MCF 10A (cell line): ENCODE measurements around the gene ARHGEF28. TPM values are rescaled to one million over a fixed set of nuclear protein-coding genes. Genes with fewer than 3 reads are reported as not detected.
A peak's percentile ranks its signal among the peaks of the same experiment; 100 is the strongest.

Experiments used
- BruUV-seq: library from RNA; stranded (reverse); fragments of 400-500 nt; replicated peaks from 2 replicates; lab custom pipeline; 2021; lab: Mats Ljungman, UMichigan
- CTCF ChIA-PET: fragments of 300-600 bp; sonication (Branson Sonifier 250); formaldehyde crosslinking; extraction: SDS; loops from one replicate; lab custom pipeline; 2021; ENCODE audit warnings: antibody characterized with exemption, inconsistent platforms; lab: Yijun Ruan, JAX
- POLR2A ChIA-PET: fragments of 300-600, 350-650 bp; sonication (Branson Sonifier 250); formaldehyde crosslinking; extraction: SDS; loops from one replicate; lab custom pipeline; 2020; ENCODE audit warnings: antibody characterized with exemption, inconsistent platforms; lab: Yijun Ruan, JAX
- DNase-seq: peaks from one replicate; pipeline ENCODE4 v3.0.0-alpha.2; 2018; ENCODE audit not compliant: unreplicated experiment
- H3K27ac Mint-ChIP-seq: one replicate; pipeline ENCODE4 v1.8.0; 2022; ENCODE audit warnings: mild to moderate bottlenecking, low read depth, mixed read lengths; ENCODE audit not compliant: unreplicated experiment
- H3K27me3 Mint-ChIP-seq: one replicate; pipeline ENCODE4 v1.8.0; 2022; ENCODE audit warnings: mixed read lengths; ENCODE audit not compliant: insufficient read depth, unreplicated experiment
- H3K36me3 Mint-ChIP-seq: one replicate; pipeline ENCODE4 v1.8.0; 2022; ENCODE audit warnings: mild to moderate bottlenecking, moderate library complexity, mixed read lengths; ENCODE audit not compliant: insufficient read depth, unreplicated experiment
- H3K4me1 Mint-ChIP-seq: one replicate; pipeline ENCODE4 v1.8.0; 2022; ENCODE audit warnings: mixed read lengths; ENCODE audit not compliant: insufficient read depth, unreplicated experiment
- H3K4me3 Mint-ChIP-seq: one replicate; pipeline ENCODE4 v1.8.0; 2022; ENCODE audit warnings: mild to moderate bottlenecking, moderate library complexity, mixed read lengths; ENCODE audit not compliant: unreplicated experiment
- H3K9me3 Mint-ChIP-seq: one replicate; pipeline ENCODE4 v1.8.0; 2022; ENCODE audit warnings: mixed read lengths; ENCODE audit not compliant: unreplicated experiment
- CTCF ChIP-seq: fragments of 200-600 bp; IDR thresholded peaks from one replicate; pipeline ENCODE4 v1.8.0; 2022; ENCODE audit warnings: antibody characterized with exemption, mild to moderate bottlenecking; ENCODE audit not compliant: unreplicated experiment
- intact Hi-C: fragments of 100-400 bp; cut with micrococcal nuclease; formaldehyde crosslinking; loops from 2 replicates; pipeline ENCODE4 v1.14.1; 2022
- total RNA-seq: library from RNA; stranded (reverse); gene quantifications from 2 replicates; pipeline ENCODE4 v1.2.3, GENCODE V29; 2022

ARHGEF28 gene
- total RNA-seq, 1 experiment from 2014 or later = 34.8 TPM

- no peaks in the 10 kb centered on the region for H3K9me3 Mint-ChIP-seq
- peaks cover 54% of the 10 kb centered on the region for H3K4me1 Mint-ChIP-seq
- DNase-seq = peak; percentile 49
- BruUV-seq = no TSS peak
- intact Hi-C loops = no loop called here
- peak overlapping the region; percentile 85 for H3K4me3 Mint-ChIP-seq
- H3K36me3 Mint-ChIP-seq = no peaks in the 10 kb centered on the region
- peak overlapping the region; percentile 91 for H3K27ac Mint-ChIP-seq
- CTCF ChIA-PET = interaction anchor here (0.6 to 2.2 kb wide), 4 partner anchors 16 to 1448 kb away, joined by 3 to 10 read pairs (median 3); partner anchors contain the start of gene ENC1
- H3K27me3 Mint-ChIP-seq = no peaks in the 10 kb centered on the region
- no peak for TF ChIP-seq CTCF
- POLR2A ChIA-PET = interaction anchor here (0.6 to 4.8 kb wide), 24 partner anchors 9 to 1522 kb away, joined by 3 to 107 read pairs (median 6); partner anchors contain the start of genes ANKRA2, ARHGEF28, BTF3 and HMGCR
These were observed 188.3 kb downstream of the ARHGEF28 start for GRCh38 chr5:73814233-73814846.

GRCh38 chr5:73815631-73816030, 189.6 kb downstream of the ARHGEF28 start:
- H3K27ac Mint-ChIP-seq = peak overlapping the region; percentile 91
- no peaks in the 10 kb centered on the region for H3K27me3 Mint-ChIP-seq
- no peaks in the 10 kb centered on the region for H3K36me3 Mint-ChIP-seq
- intact Hi-C loops = no loop called here
- ChIA-PET POLR2A (interaction anchor here (0.6 to 4.8 kb wide), 14 partner anchors 7 to 1521 kb away, joined by 3 to 107 read pairs (median 6); partner anchors contain the start of genes ANKRA2, ARHGEF28, BTF3 and HMGCR), CTCF (interaction anchor here (0.6 to 2.2 kb wide), 7 partner anchors 16 to 833 kb away, joined by 3 to 10 read pairs (median 3); no protein-coding TSS in a partner anchor)
- H3K9me3 Mint-ChIP-seq = no peaks in the 10 kb centered on the region
- H3K4me3 Mint-ChIP-seq = peak overlapping the region; percentile 85
- H3K4me1 Mint-ChIP-seq = peaks cover 56% of the 10 kb centered on the region
- no peak for TF ChIP-seq CTCF
- no TSS peak for BruUV-seq
- peak; percentile 34 for DNase-seq

GRCh38 chr5:73816656-73817420, 190.8 kb downstream of the ARHGEF28 start:
- DNase-seq = peak; percentile 84
- POLR2A ChIA-PET = interaction anchor here (0.9 to 4.8 kb wide), 5 partner anchors 10 to 1080 kb away, joined by 3 to 44 read pairs (median 4); partner anchors contain the start of genes ANKRA2 and UTP15
- Mint-ChIP-seq H3K4me3 (peak overlapping the region; percentile 85), H3K36me3 (no peaks in the 10 kb centered on the region), H3K9me3 (no peaks in the 10 kb centered on the region), H3K27me3 (no peaks in the 10 kb centered on the region), H3K27ac (peak overlapping the region; percentile 91), H3K4me1 (peaks cover 58% of the 10 kb centered on the region)
- BruUV-seq = no TSS peak
- TF ChIP-seq CTCF = no peak
- CTCF ChIA-PET = no interaction called here
- intact Hi-C loops = no loop called here

GRCh38 chr5:73818357-73818756, 192.4 kb downstream of the ARHGEF28 start:
- Mint-ChIP-seq H3K9me3 (no peaks in the 10 kb centered on the region), H3K36me3 (no peaks in the 10 kb centered on the region), H3K27ac (peak overlapping the region; percentile 91), H3K4me1 (peaks cover 46% of the 10 kb centered on the region), H3K4me3 (no peak overlapping the region), H3K27me3 (no peaks in the 10 kb centered on the region)
- TF ChIP-seq CTCF = no peak
- DNase-seq = no peak
- BruUV-seq = no TSS peak
- intact Hi-C loops = no loop called here
- POLR2A ChIA-PET = interaction anchor here (0.7 to 2.4 kb wide), 5 partner anchors 9 to 407 kb away, joined by 3 to 20 read pairs (median 3); partner anchors contain the start of gene BTF3
- CTCF ChIA-PET = interaction anchor here (0.7 kb wide), 1 partner anchor 332 kb away, joined by 3 read pairs; no protein-coding TSS in a partner anchor
